Esophagus muscularis mucosa (tissue), 4 donors: ENCODE data around the gene N4BP3. TPM values are rescaled to one million over a fixed set of nuclear protein-coding genes. Genes with fewer than 3 reads are reported as not detected.

ENCODE experiments used
- DNase-seq: peaks from one replicate; pipeline ENCODE4 v3.0.0-alpha.2; 2017; ENCODE audit errors: extremely low spot score
- H3K27ac ChIP-seq, 4 donors: fragments of 200-600 bp; sonication (generic); replicated peaks in 1 of 4; 1 replicate in 3 of 4; 2 replicates in 1 of 4; pipeline ENCODE4 v1.5.1; 2016 to 2019; ENCODE audit warnings: mild to moderate bottlenecking in 1 of 4
- H3K27me3 ChIP-seq, 4 donors: fragments of 200-600 bp; sonication (generic); one replicate each; pipeline versions ENCODE4 v1.5.1 to v1.6.0; 2016 to 2019
- H3K36me3 ChIP-seq, 4 donors: fragments of 200-600 bp; sonication (generic); one replicate each; pipeline ENCODE4 v1.5.1; 2016 to 2019
- H3K4me1 ChIP-seq, 4 donors: fragments of 200-600 bp; sonication (generic); one replicate each; pipeline ENCODE4 v1.5.1; 2016 to 2019
- H3K4me3 ChIP-seq, 4 donors: fragments of 200-600 bp; sonication (generic); 1 replicate in 2 of 4; 2 replicates in 2 of 4; pipeline ENCODE4 v1.5.1; 2016 to 2019; ENCODE audit warnings: mild to moderate bottlenecking in 4 of 4, moderate library complexity in 1 of 4
- H3K9me3 ChIP-seq, 4 donors: fragments of 200-600 bp; sonication (generic); 1 replicate in 3 of 4; 2 replicates in 1 of 4; pipeline ENCODE4 v1.5.1; 2016 to 2019
- CTCF ChIP-seq, 3 experiments: fragments of 200-600 bp in 2 of 3; fragments of 450-650 bp in 1 of 3; sonication (generic) in 2 of 3; IDR thresholded peaks; one replicate each; pipeline ENCODE4 v1.5.1; 2017 to 2019; ENCODE audit warnings: antibody characterized with exemption in 3 of 3, mild to moderate bottlenecking in 2 of 3, moderate library complexity in 1 of 3
- EP300 ChIP-seq: sonication (generic); formaldehyde crosslinking; IDR thresholded peaks from one replicate; pipeline ENCODE4 v1.6.1; 2017; ENCODE audit warnings: antibody characterized with exemption
- POLR2A ChIP-seq: fragments of 450-650 bp; IDR thresholded peaks from one replicate; pipeline ENCODE4 v1.6.1; 2017; ENCODE audit warnings: antibody characterized with exemption, moderate library complexity, mild to moderate bottlenecking, low read depth
- POLR2AphosphoS5 ChIP-seq, 2 donors: sonication (generic); formaldehyde crosslinking; IDR thresholded peaks; one replicate each; pipeline ENCODE4 v1.6.1; 2017; ENCODE audit warnings: antibody characterized with exemption in 2 of 2
- WGBS: methylation state at CpG from one replicate; pipeline ENCODE4 v1.1.5; 2018; 5-methylcytosine and 5-hydroxymethylcytosine counted together
- intact Hi-C: fragments of 100-400 bp; cut with DNase I; formaldehyde crosslinking; loops from one replicate; pipeline ENCODE4 v1.15.1; 2023
- total RNA-seq, 4 donors: library from RNA; depleted of rRNA; stranded (reverse); fragments of >200 nt; gene quantifications; one replicate each; pipeline versions ENCODE4 v1.1.0 to v1.2.1, GENCODE V29; 2016

The N4BP3 gene
- total RNA-seq, 4 donors from 2014 or later = 1.7 to 4.3 (median 2.2) TPM

GRCh38 chr5:178110511-178110910 lies 2.8 kb upstream of the N4BP3 start:
- intact Hi-C loops = no loop called here
- 86% methylated on average over 9 of the region's 9 CpGs for WGBS

GRCh38 chr5:178111925-178112324 lies 1.4 kb upstream of the N4BP3 start:
- H3K27me3 ChIP-seq = peaks cover 0 to 69% (median 21%) of the 10 kb centered on the region in 4 donors
- H3K27ac ChIP-seq = no peak overlapping the region
- TF ChIP-seq CTCF (IDR thresholded peaks at IDR 0.05) = no peak
- no peak for TF ChIP-seq EP300
- TF ChIP-seq POLR2A = no peak
- no peak for TF ChIP-seq POLR2AphosphoS5 (IDR thresholded peaks at IDR 0.05)
- 45% methylated on average over 3 of the region's 3 CpGs for WGBS
- intact Hi-C loops = no loop called here
- no peak for DNase-seq
- H3K4me3 ChIP-seq = no peak overlapping the region
- H3K36me3 ChIP-seq = no peaks in the 10 kb centered on the region
- peaks cover 17 to 36% (median 25%) of the 10 kb centered on the region in 4 donors for H3K4me1 ChIP-seq
- H3K9me3 ChIP-seq = no peaks in the 10 kb centered on the region

More at GRCh38 chr5:178110511-178110910, 2.8 kb upstream of the N4BP3 start:
- no peak overlapping the region for H3K4me3 ChIP-seq
- no peak for DNase-seq
- peaks cover 0 to 59% (median 19%) of the 10 kb centered on the region in 4 donors for H3K27me3 ChIP-seq
- no peaks in the 10 kb centered on the region for H3K9me3 ChIP-seq
- H3K36me3 ChIP-seq = no peaks in the 10 kb centered on the region
- H3K4me1 ChIP-seq = peaks cover 15 to 26% (median 19%) of the 10 kb centered on the region in 4 donors
- TF ChIP-seq POLR2AphosphoS5 (IDR thresholded peaks at IDR 0.05) (no peak), EP300 (no peak), CTCF (IDR thresholded peaks at IDR 0.05) (no peak), POLR2A (no peak)
- H3K27ac ChIP-seq = no peak overlapping the region

- H3K27me3 ChIP-seq = peaks cover 0 to 72% (median 21%) of the 10 kb centered on the region in 4 donors
- H3K36me3 ChIP-seq = no peaks in the 10 kb centered on the region
- no peak for DNase-seq
- intact Hi-C loops = no loop called here
- no peak for TF ChIP-seq POLR2A
- no peak for TF ChIP-seq POLR2AphosphoS5 (IDR thresholded peaks at IDR 0.05)
- no peak for TF ChIP-seq EP300
- no peak for TF ChIP-seq CTCF (IDR thresholded peaks at IDR 0.05)
- H3K4me1 ChIP-seq = peaks cover 17 to 39% (median 27%) of the 10 kb centered on the region in 4 donors
- H3K9me3 ChIP-seq = no peaks in the 10 kb centered on the region
- no peak overlapping the region for H3K27ac ChIP-seq
- H3K4me3 ChIP-seq = no peak overlapping the region
- 85% methylated on average over 5 of the region's 5 CpGs for WGBS
Observed at GRCh38 chr5:178112545-178112944, 787 bp upstream of the N4BP3 start.

GRCh38 chr5:178113841-178114324 lies 551 bp downstream of the N4BP3 start:
- peak overlapping the region in 1 of 4 donors; percentile 30 for H3K27ac ChIP-seq

GRCh38 chr5:178114325-178115135 lies 1.2 kb downstream of the N4BP3 start:
- peaks cover 0 to 90% (median 21%) of the 10 kb centered on the region in 4 donors for H3K27me3 ChIP-seq
- intact Hi-C loops = no loop called here
- no peaks in the 10 kb centered on the region for H3K9me3 ChIP-seq
- no peak for DNase-seq
- WGBS = 30% methylated on average over 17 of the region's 28 CpGs
- H3K4me1 ChIP-seq = peaks cover 22 to 37% (median 27%) of the 10 kb centered on the region in 4 donors
- peak overlapping the region; percentile 49 to 60 (median 52) for H3K4me3 ChIP-seq
- no peak overlapping the region for H3K27ac ChIP-seq
- no peaks in the 10 kb centered on the region for H3K36me3 ChIP-seq
- TF ChIP-seq POLR2AphosphoS5 (IDR thresholded peaks at IDR 0.05) (no peak), POLR2A (no peak), CTCF (IDR thresholded peaks at IDR 0.05) (no peak), EP300 (no peak)

More at GRCh38 chr5:178113841-178114324, 551 bp downstream of the N4BP3 start:
- intact Hi-C loops = no loop called here
- 5% methylated on average over 16 of the region's 41 CpGs for WGBS
- peaks cover 0 to 83% (median 21%) of the 10 kb centered on the region in 4 donors for H3K27me3 ChIP-seq
- no peaks in the 10 kb centered on the region for H3K9me3 ChIP-seq
- no peaks in the 10 kb centered on the region for H3K36me3 ChIP-seq
- TF ChIP-seq EP300 (no peak), POLR2A (no peak)
- peaks cover 22 to 37% (median 27%) of the 10 kb centered on the region in 4 donors for H3K4me1 ChIP-seq
- no peak for DNase-seq
- peak overlapping the region; percentile 49 to 60 (median 52) for H3K4me3 ChIP-seq
